HG02938 (cell line): Measurements from ENCODE around the gene SPTSSA.
"Not testable (repeated sequence)": the region's sequence is repeated elsewhere in the genome, so short reads cannot be mapped to it uniquely, and the experiment has no call there.

Source experiments
- ATAC-seq: cut with Tn5 transposase; IDR thresholded peaks from one replicate; pipeline ENCODE4 v1.9.1; 2021; ENCODE audit warnings: mild to moderate bottlenecking, moderate library complexity; ENCODE audit not compliant: unreplicated experiment

The SPTSSA gene

GRCh38 chr14:34428102-34428466, 34.0 kb downstream of the SPTSSA start:
- not testable (repeated sequence) for ATAC-seq

DNA sequence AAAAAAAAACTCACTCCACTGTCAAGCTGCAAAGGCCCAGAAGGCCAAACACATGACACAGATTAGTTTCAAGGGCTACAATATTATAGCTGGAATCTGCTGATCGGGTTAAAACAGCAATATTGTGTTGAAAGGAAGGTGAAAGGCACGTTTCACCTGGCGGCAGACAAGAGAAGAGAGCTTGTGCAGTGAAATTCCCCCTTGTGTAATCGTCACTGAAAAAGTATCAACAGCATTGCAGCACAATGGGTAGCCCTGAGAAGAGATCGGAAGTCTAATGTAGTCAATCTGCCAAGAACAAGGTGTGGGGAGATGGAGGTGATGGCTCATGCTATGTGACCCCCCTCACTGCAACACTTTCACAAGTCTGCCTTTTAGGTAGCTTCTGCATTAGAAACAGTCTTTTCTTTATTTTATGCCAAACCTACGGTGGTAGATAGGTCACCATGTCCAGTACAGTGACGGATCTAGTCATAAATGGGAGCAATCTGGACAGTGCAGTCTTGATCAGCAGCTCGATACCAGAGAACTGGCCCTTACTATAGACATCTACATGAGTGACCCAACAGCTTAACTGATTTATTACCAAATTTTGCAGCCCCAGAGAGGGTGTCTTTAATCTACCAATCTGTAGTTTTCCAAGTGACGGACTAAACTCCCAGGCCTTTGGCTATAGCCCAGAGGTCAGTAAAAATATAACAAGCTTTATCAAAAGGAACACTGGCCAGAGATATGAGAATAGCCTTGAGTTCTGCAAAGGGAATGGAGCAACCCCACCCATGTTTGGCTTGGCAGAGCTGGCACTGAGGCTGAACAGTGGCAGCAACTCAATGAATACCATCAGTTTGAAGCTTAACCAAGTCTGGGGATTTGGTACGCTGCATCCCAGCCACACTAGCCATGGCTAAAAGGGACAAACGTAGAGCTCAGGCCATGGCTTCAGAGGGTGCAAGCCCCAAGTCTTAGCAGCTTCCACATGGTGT, 35.4 kb downstream of the SPTSSA start:
- ATAC-seq: no peak

- no peak for ATAC-seq
These were observed 36.8 kb downstream of the SPTSSA start for GRCh38 chr14:34425095-34425851.

- no peak for ATAC-seq
These were observed 37.6 kb downstream of the SPTSSA start for GRCh38 chr14:34424488-34424887.

- no peak for ATAC-seq
These were observed 38.6 kb downstream of the SPTSSA start for GRCh38 chr14:34423445-34423844.

GRCh38 chr14:34420547-34421150, 41.4 kb downstream of the SPTSSA start:
- ATAC-seq: no peak

DNA sequence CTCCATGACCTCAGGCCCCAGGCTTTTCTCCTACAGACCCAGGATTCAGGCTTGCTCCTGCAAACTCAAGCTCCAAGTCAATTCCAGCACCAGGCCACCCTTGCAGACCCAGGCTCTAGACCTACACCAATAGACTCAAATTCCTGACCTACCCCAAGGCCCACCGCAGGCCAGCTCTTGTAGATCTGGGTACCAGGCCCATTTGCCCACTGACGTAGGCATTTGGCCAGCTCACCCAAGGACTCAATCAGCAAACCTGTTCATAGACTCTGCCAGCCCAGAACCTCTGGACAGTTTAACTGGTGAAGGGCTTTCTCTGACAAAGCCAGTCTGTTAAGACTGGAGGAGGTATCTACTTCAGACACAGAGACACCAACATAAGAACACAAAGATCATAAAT, 52.3 kb downstream of the SPTSSA start:
- ATAC-seq: no peak

GRCh38 chr14:34407951-34408350, 54.1 kb downstream of the SPTSSA start:
- ATAC-seq: no peak

DNA sequence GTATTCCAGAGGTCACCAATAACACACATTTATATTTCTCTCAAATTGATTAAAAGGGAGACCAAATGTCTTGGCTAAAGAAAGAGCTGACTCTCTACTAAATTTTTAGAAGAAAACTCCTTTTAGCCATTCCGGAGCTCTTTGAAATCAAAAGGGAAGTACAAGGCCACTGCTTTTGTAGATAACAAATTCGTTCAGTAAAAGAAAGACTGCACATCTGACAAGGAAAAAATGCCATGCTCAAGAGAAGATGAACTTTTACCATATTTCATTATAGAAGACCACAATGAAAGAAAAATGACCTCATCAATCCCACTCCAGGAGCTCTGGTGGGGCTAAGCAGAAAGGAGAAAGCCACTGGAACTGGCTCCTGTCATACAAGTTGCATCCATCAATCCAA, 57.6 kb downstream of the SPTSSA start:
- no peak for ATAC-seq

DNA sequence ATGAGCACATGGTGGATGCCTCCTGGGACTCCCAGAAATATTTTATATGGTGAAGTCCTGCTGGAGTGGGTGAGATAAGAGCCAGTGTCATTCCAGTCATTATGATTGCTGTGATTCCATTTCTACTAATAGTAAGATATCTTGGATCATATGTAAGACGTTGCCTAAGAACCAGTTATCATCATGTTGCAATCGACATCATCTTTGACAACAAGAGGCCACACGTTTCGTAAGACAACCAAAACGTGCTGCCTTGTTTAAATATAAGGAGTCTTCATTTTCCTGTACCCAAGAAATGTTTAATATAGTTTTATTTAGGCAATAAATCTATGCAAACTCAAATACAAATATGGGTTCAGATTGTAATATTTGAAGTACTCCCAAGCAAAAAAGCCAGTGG, 58.4 kb downstream of the SPTSSA start:
- no peak for ATAC-seq

GRCh38 chr14:34398024-34398423, 64.0 kb downstream of the SPTSSA start:
- ATAC-seq: no peak

DNA sequence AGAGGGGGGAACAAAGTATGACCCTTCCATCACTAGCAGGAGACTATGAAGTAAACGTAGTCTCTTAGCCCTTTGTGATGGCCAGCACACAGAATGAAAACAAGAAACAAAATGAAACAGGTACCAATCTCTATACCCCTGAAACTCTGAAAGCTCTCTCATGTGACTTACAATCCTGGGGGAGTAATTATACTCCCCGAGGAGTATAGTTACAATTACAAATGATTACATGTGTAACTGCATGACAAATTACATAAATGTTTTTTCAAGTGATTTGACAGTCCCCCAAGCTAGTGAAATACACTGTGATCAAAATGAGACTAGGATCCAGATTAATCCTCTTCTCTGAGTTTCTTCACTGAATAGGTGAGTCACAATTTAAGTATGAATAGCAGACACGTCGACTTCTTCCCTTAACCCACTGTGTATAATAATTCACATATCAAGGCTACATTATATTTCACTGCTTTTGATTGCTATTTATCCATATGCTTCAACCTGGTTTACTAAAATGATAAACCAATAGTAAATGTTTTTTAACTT, 74.0 kb downstream of the SPTSSA start:
- no peak for ATAC-seq

- no peak for ATAC-seq
These were observed 75.1 kb downstream of the SPTSSA start for GRCh38 chr14:34386865-34387485.

GRCh38 chr14:34385881-34386280, 76.2 kb downstream of the SPTSSA start:
- not testable (repeated sequence) for ATAC-seq

DNA sequence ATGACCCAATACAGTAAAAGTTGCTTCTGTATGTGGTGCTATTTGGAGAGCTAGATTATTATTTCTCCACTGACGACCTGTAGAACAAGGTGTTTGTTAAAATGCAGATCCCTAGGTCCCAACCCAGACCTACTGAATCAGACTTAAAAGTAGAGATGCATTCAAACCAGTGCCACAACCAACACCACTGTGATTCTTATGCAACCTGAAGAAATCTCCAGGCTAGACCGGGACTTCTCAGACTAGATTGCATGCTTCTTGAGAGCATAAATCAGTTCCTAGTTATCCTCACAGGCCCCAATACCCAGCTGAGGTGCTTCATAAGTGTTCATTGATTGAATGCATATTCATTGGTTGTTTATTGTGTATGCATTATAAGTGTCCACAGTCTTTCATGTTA, 78.2 kb downstream of the SPTSSA start:
- ATAC-seq: no peak
